Mucosa of gallbladder (tissue), 1 donor: ENCODE results near the gene DISC1. TPM values are rescaled to one million over a fixed set of nuclear protein-coding genes. Genes with fewer than 3 reads are reported as not detected.

ENCODE experiments used
- total RNA-seq: library from RNA; stranded (reverse); gene quantifications from one replicate; pipeline ENCODE4 v1.2.1, GENCODE V29; 2021
- donor health status: DM: no; HTN: no; CAD: no.

The DISC1 gene
- total RNA-seq, 1 donor from 2014 or later, result 10.8 TPM

Other genes starting within 250 kb of the DISC1 start
- gene EGLN1, start 204.5 kb upstream of the DISC1 start, total RNA-seq, result 49.1 TPM
- gene TSNAX, start 98.1 kb upstream of the DISC1 start, total RNA-seq, result 31.7 TPM